AG04449 (cell line): ENCODE measurements around the gene OLA1.

Experiments used
- CTCF ChIA-PET: fragments of 350-600 bp; formaldehyde crosslinking; extraction: SDS; loops from one replicate; lab custom pipeline; 2021; ENCODE audit warnings: antibody characterized with exemption; lab: Yijun Ruan, JAX
- POLR2A ChIA-PET: fragments of 400-600, 350-600 bp; formaldehyde crosslinking; extraction: SDS; loops from one replicate; lab custom pipeline; 2020; ENCODE audit warnings: antibody characterized with exemption, inconsistent platforms; lab: Yijun Ruan, JAX
- DNase-seq: peaks from one replicate; pipeline ENCODE4 v3.0.0-alpha.2; 2010; ENCODE audit warnings: low read depth, low spot score
- H3K4me3 ChIP-seq: 2 replicates; pipeline ENCODE4 v1.5.1; 2011; ENCODE audit warnings: low read depth, mild to moderate bottlenecking, control low read depth, low read length
- TF ChIP-seq, protein P1 (sequence below): IDR thresholded peaks from one replicate; pipeline ENCODE4 v1.5.1; 2011; ENCODE audit warnings: mild to moderate bottlenecking, moderate library complexity, low read length, control low read depth, inconsistent platforms; ENCODE audit not compliant: insufficient read depth; ENCODE audit errors: missing control alignments

OLA1 gene

DNA sequence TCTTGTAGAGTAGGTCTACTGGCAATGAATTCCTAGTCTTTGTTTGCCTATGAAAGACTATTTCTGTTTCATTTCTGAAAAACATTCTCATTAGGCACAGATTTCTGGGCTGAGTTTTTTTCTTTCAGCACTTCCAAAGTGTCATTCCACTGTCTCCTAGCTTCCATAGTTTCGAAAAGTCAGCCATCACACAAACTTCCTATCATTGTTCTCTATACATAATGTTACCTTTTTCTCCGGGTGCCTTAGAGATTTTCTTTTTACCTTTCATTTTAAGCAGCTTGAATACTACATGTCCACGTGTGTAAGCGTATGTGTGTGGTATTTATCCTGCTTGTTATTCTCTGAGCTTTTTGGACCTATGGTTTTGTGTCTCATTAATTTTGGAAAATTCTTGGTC lies 55.7 kb downstream of the OLA1 start:
- ChIA-PET POLR2A (no interaction called here), CTCF (interaction anchor here (1.4 kb wide), 1 partner anchor 8 kb away, joined by 4 read pairs; no protein-coding TSS in a partner anchor)
- no peak overlapping the region for H3K4me3 ChIP-seq
- TF ChIP-seq, protein P1, sequence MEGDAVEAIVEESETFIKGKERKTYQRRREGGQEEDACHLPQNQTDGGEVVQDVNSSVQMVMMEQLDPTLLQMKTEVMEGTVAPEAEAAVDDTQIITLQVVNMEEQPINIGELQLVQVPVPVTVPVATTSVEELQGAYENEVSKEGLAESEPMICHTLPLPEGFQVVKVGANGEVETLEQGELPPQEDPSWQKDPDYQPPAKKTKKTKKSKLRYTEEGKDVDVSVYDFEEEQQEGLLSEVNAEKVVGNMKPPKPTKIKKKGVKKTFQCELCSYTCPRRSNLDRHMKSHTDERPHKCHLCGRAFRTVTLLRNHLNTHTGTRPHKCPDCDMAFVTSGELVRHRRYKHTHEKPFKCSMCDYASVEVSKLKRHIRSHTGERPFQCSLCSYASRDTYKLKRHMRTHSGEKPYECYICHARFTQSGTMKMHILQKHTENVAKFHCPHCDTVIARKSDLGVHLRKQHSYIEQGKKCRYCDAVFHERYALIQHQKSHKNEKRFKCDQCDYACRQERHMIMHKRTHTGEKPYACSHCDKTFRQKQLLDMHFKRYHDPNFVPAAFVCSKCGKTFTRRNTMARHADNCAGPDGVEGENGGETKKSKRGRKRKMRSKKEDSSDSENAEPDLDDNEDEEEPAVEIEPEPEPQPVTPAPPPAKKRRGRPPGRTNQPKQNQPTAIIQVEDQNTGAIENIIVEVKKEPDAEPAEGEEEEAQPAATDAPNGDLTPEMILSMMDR, result no peak
- DNase-seq, result no peak

DNA sequence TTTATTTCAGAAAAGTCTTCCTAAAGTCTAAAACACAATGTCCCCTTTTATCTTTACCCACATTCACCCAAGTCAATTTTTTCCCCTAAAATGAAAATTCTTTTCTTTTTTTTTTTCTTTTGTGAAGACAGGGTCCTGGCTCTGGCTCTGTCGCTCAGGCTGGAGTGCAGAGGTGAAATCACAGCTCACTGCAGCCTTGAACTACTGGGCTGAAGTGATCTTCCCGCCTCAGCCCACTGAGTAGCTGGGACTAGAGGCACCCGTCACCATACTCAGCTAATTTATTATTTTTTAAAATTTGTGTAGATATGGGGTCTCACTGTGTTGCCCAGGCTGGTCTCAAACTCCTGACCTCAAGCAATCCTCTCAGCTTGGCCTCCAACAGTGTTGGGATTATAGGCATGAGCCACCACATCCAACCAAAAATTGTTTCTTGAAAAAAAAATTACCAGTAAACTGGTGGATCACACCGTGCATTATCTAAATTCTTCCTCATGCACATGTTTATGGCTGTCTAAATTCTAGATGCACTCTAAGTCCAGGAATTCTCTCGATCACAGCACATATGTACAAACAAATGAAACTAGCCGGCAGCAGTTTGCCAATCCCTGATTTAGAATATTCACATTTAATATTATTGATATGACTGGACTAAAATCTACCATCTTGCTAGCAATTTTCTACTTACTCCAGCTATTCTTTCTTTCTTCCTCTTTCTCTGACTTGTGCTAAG lies 56.8 kb downstream of the OLA1 start:
- POLR2A ChIA-PET, result no interaction called here
- CTCF ChIA-PET, result interaction anchor here (1.1 kb wide), 1 partner anchor 150 kb away, joined by 3 read pairs; no protein-coding TSS in a partner anchor
- TF ChIP-seq, protein P1, result no peak
- no peak overlapping the region for H3K4me3 ChIP-seq
- DNase-seq, result no peak

DNA sequence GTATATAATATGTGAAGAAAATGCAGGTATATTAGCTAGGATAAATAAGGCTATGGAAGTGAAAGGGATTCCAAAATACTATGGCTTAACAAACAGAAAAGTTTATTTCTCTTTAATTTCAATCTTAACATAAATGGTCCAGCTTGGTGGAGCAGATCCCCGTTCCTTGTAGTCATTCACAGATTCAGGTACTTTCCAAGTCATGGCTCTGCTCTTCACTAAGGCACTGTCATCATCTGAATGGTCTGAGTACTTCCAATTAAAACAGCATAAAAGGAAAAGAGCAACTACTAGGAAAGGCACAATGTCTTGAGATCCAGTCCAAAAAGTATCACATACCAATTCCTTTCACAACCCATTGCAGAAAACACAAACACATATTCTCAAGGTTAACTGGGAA lies 63.4 kb downstream of the OLA1 start:
- TF ChIP-seq, protein P1, result no peak
- no peak for DNase-seq
- H3K4me3 ChIP-seq, result no peak overlapping the region
- ChIA-PET POLR2A (no interaction called here), CTCF (interaction anchor here (1.1 kb wide), 1 partner anchor 8 kb away, joined by 4 read pairs; no protein-coding TSS in a partner anchor)

DNA sequence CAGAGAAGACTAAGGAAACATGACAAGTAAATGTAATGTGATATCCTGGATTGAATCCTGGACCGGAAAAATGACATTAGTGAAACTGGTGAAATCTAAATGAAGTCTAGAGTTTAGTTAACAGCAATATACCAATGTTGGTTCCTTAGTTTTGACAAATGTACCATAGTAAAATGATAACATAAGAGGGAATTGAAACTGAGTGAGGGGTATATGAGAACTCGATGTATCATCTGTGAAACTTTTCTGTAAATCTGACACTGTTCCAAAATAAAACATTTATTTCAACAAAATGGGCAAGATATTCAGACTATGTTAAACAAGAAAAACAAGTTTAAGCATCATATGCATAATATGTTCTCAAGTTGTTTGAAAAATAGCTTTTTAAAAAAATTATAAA lies 63.8 kb downstream of the OLA1 start:
- TF ChIP-seq, protein P1, result no peak
- ChIA-PET POLR2A (no interaction called here), CTCF (interaction anchor here (1.1 kb wide), 1 partner anchor 9 kb away, joined by 4 read pairs; no protein-coding TSS in a partner anchor)
- H3K4me3 ChIP-seq, result no peak overlapping the region
- no peak for DNase-seq

DNA sequence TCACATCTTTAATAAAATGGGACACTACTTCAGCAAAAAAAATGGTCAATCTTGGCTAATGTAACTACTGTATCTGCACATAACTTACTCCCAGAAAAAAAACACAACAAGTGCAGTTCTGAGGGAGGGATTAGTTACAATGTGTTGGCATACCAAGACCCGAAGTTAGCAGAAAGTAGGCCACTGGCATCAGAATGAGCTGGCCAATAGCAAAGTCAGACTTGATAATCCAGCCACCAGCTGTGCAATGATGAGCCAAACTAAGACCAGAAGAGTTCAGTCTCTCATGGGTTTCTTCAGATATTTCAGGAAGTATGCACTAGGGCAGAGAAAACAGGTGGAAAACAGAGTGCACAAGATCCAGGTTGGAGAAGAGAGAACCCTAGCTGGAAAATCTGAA lies 65.3 kb downstream of the OLA1 start:
- ChIA-PET CTCF (interaction anchor here (0.9 kb wide), 1 partner anchor 780 kb away, joined by 3 read pairs; no protein-coding TSS in a partner anchor), POLR2A (no interaction called here)
- no peak overlapping the region for H3K4me3 ChIP-seq
- TF ChIP-seq, protein P1, result no peak
- no peak for DNase-seq

DNA sequence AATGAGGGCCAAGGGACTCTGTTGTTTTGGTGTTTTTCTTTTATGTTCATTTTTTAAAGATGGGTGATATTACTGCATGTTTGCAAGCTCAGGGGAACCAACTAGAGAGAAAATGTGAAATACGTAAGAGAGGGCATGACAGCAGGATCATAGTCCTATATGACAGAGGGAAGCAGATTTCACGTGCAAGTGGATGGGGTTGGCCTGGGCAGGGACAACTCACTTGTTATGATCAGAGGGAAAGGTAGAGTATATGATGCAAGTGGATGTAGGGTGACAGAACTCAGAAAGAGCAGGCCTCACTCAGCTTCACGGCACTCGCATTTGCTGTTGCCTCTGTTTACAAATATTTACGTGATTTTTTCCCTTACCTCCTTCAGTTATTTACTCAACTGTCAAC lies 67.0 kb downstream of the OLA1 start:
- ChIA-PET POLR2A (no interaction called here), CTCF (no interaction called here)
- no peak for DNase-seq
- TF ChIP-seq, protein P1, result no peak
- no peak overlapping the region for H3K4me3 ChIP-seq
